K562 (cell line): ENCODE results near the gene CCL3. TPM values are rescaled to one million over a fixed set of nuclear protein-coding genes. Genes with fewer than 3 reads are reported as not detected.
"Not testable (repeated sequence)": the region's sequence is repeated elsewhere in the genome, so short reads cannot be mapped to it uniquely, and the experiment has no call there.

ENCODE experiments used
- ATAC-seq: fragments of 200-7000 bp; cut with Tn5 transposase; 3 replicates; pipeline ENCODE4 v1.9.1; 2020; ENCODE audit warnings: moderate library complexity
- BruUV-seq: library from RNA; stranded (reverse); fragments of 400-500 nt; replicated peaks from 2 replicates; lab custom pipeline; 2021; lab: Mats Ljungman, UMichigan
- CTCF ChIA-PET: fragments of 300-600 bp; formaldehyde crosslinking; extraction: SDS; loops from one replicate; lab custom pipeline; 2021; ENCODE audit warnings: low intra/inter-chr PET ratio; lab: Yijun Ruan, JAX
- POLR2A ChIA-PET: fragments of 300-600, 350-650 bp; sonication (Branson Sonifier 250); formaldehyde crosslinking; extraction: SDS; loops from one replicate; lab custom pipeline; 2021; ENCODE audit warnings: antibody characterized with exemption, inconsistent platforms; lab: Yijun Ruan, JAX
- DNase-seq, 4 experiments: peaks; one replicate each; pipeline versions ENCODE4 v3.0.0 to v3.0.0-alpha.2; 2011 to 2018; ENCODE audit warnings: low spot score in 3 of 4, mixed read lengths in 3 of 4; ENCODE audit errors: extremely low read depth in 1 of 4
- FAIRE-seq: peaks from 2 replicates; lab custom pipeline; 2011; peaks lifted over from hg19 to GRCh38; lab: Jason Lieb, UNC
- H2AFZ ChIP-seq: 2 replicates; pipeline ENCODE4 v1.6.0; 2011; ENCODE audit warnings: low read depth, low read length, control low read depth, inconsistent platforms
- H3K27ac ChIP-seq: fragments of 200-600 bp; 3 replicates; pipeline ENCODE4 v1.8.0; 2011; ENCODE audit warnings: low read depth, mild to moderate bottlenecking, control low read depth, inconsistent platforms, low read length, moderate library complexity, mixed read lengths; ENCODE audit errors: extremely low read depth
- H3K27me3 ChIP-seq, 2 experiments: fragments of 300-600 bp in 1 of 2; 2 replicates in 1 of 2; 3 replicates in 1 of 2; pipeline versions ENCODE4 v1.6.0 to v1.8.0; 2011; ENCODE audit warnings: inconsistent platforms in 2 of 2, low read length in 2 of 2, mild to moderate bottlenecking in 1 of 2, mixed read lengths in 1 of 2, moderate library complexity in 1 of 2; ENCODE audit not compliant: control insufficient read depth in 2 of 2, insufficient read depth in 2 of 2
- H3K36me3 ChIP-seq: fragments of 300-600 bp; 3 replicates; pipeline ENCODE4 v1.8.0; 2011; ENCODE audit warnings: mild to moderate bottlenecking, low read length, inconsistent platforms; ENCODE audit not compliant: control insufficient read depth, insufficient read depth
- H3K4me1 ChIP-seq, 2 experiments: fragments of 200-600 bp in 1 of 2; replicated peaks in 1 of 2; 2 replicates in 1 of 2; 3 replicates in 1 of 2; pipeline versions ENCODE4 v1.5.1 to v1.8.0; 2011; ENCODE audit warnings: inconsistent platforms in 2 of 2, low read length in 2 of 2, mild to moderate bottlenecking in 1 of 2, mixed read lengths in 1 of 2, moderate library complexity in 1 of 2; ENCODE audit not compliant: control insufficient read depth in 2 of 2, insufficient read depth in 2 of 2
- H3K4me2 ChIP-seq: 2 replicates; pipeline ENCODE4 v1.6.1; 2011; ENCODE audit warnings: low read length, control low read depth, inconsistent platforms, mixed read lengths; ENCODE audit not compliant: insufficient read depth
- H3K4me3 ChIP-seq: fragments of 200-600 bp; sonication (generic), shearing (Covaris generic); 2 replicates; pipeline ENCODE4 v1.5.1; 2016; ENCODE audit warnings: control low read depth, inconsistent platforms
- H3K79me2 ChIP-seq: fragments of 200-600 bp; 3 replicates; pipeline ENCODE4 v1.8.0; 2011; ENCODE audit warnings: low read length, inconsistent platforms; ENCODE audit not compliant: control insufficient read depth, insufficient read depth
- H3K9ac ChIP-seq, 2 experiments: 2 replicates each; pipeline versions ENCODE4 v1.6.0 to v1.6.1; 2011; ENCODE audit warnings: low read depth in 2 of 2, low read length in 2 of 2, control low read depth in 1 of 2, inconsistent platforms in 1 of 2, mild to moderate bottlenecking in 1 of 2, mixed read lengths in 1 of 2; ENCODE audit not compliant: insufficient read depth in 1 of 2
- H3K9me1 ChIP-seq: one replicate; pipeline ENCODE4 v1.6.0; 2011; ENCODE audit warnings: inconsistent platforms, mild to moderate bottlenecking, low read length, moderate library complexity; ENCODE audit not compliant: control insufficient read depth, insufficient read depth
- H3K9me3 ChIP-seq: replicated peaks from 2 replicates; pipeline ENCODE4 v1.5.1; 2011; ENCODE audit warnings: low read depth, low read length, inconsistent platforms; ENCODE audit not compliant: control insufficient read depth, insufficient read depth
- H4K20me1 ChIP-seq: replicated peaks from 2 replicates; pipeline ENCODE4 v1.6.1; 2011; ENCODE audit warnings: low read length, inconsistent platforms, mixed read lengths; ENCODE audit not compliant: control insufficient read depth, insufficient read depth
- WGBS: fragments of 100-300 bp; shearing (Covaris generic); methylation state at CpG from one replicate; pipeline ENCODE4 v1.1.6; 2016; ENCODE audit warnings: low coverage, mixed read lengths; ENCODE audit not compliant: insufficient coverage; ENCODE audit errors: missing lambda C conversion rate; 5-methylcytosine and 5-hydroxymethylcytosine counted together
- in situ Hi-C: fragments of 300-500 bp; cut with MboI; formaldehyde crosslinking; loops from 4 replicates; pipeline ENCODE4 v1.15.0; 2018; ENCODE audit warnings: inconsistent platforms, mixed read lengths
- intact Hi-C: fragments of 100-400 bp; cut with micrococcal nuclease; formaldehyde crosslinking; loops from 2 replicates; pipeline ENCODE4 v1.14.2; 2022
- polyA plus RNA-seq, 8 experiments: library from polyadenylated mRNA; depleted of rRNA in 4 of 8; stranded (reverse) in 5 of 8; unstranded in 3 of 8; fragments of >200 nt; fragmentation: Nextera tagmentation in 2 of 8; fragmentation: Illumina TruSeq in 1 of 8; extraction: Ambion mirVana in 2 of 8; extraction: Trizol in 1 of 8; gene quantifications; 2 replicates each; pipeline versions ENCODE4 v1.2.1 to v1.2.3, GENCODE V29; 2011 to 2014; ENCODE audit warnings: inconsistent platforms in 1 of 8, missing spikeins in 1 of 8
- total RNA-seq, 7 experiments: library from RNA; depleted of rRNA in 6 of 7; stranded (reverse); fragments of >200 nt in 6 of 7; fragmentation: Illumina TruSeq in 2 of 7; extraction: Trizol in 2 of 7; gene quantifications; 2 replicates each; pipeline versions ENCODE4 v1.2.1 to v1.2.3, GENCODE V29; 2011 to 2021; ENCODE audit warnings: low replicate concordance in 1 of 7

The CCL3 gene
- total and polyA plus RNA-seq, 9 of the 15 experiments (the other 6 are each of a cell fraction or from before 2014, with no cell fraction given), result 0.58 TPM; not detected in 8

GRCh38 chr17:36115649-36115977 lies 25.7 kb upstream of the CCL3 start:
- H3K27me3 ChIP-seq, POLR2A ChIA-PET, DNase-seq, H3K27ac ChIP-seq, CTCF ChIA-PET, in situ Hi-C loops, H3K9ac ChIP-seq, H3K4me2 ChIP-seq, H2AFZ ChIP-seq, H4K20me1 ChIP-seq, H3K9me3 ChIP-seq, H3K79me2 ChIP-seq, H3K36me3 ChIP-seq, H3K4me3 ChIP-seq, intact Hi-C loops, ATAC-seq, BruUV-seq, H3K9me1 ChIP-seq, H3K4me1 ChIP-seq, FAIRE-seq: not testable (repeated sequence)

GRCh38 chr17:36114971-36115648 lies 25.2 kb upstream of the CCL3 start:
- H3K9me3 ChIP-seq, POLR2A ChIA-PET, DNase-seq, H3K9ac ChIP-seq, H4K20me1 ChIP-seq, H3K36me3 ChIP-seq, H3K4me2 ChIP-seq, H3K4me3 ChIP-seq, in situ Hi-C loops, H3K4me1 ChIP-seq, intact Hi-C loops, BruUV-seq, ATAC-seq, H2AFZ ChIP-seq, H3K27me3 ChIP-seq, H3K9me1 ChIP-seq, CTCF ChIA-PET, H3K79me2 ChIP-seq, FAIRE-seq, H3K27ac ChIP-seq: not testable (repeated sequence)
- 0% methylated on average over 5 of the region's 5 CpGs for WGBS

- in situ Hi-C loops, result not testable (repeated sequence)
- POLR2A ChIA-PET, result interaction anchor here (0.6 kb wide), 1 partner anchor 54 kb away, joined by 3 read pairs; no protein-coding TSS in a partner anchor
Measured at GRCh38 chr17:36113131-36113530, 23.2 kb upstream of the CCL3 start.

More at GRCh38 chr17:36113131-36113530, 23.2 kb upstream of the CCL3 start:
- CTCF ChIA-PET, ATAC-seq, H3K27ac ChIP-seq, H3K4me3 ChIP-seq, H3K36me3 ChIP-seq, H2AFZ ChIP-seq, H3K9me1 ChIP-seq, H3K4me2 ChIP-seq, H3K79me2 ChIP-seq, intact Hi-C loops, H3K27me3 ChIP-seq, DNase-seq, H4K20me1 ChIP-seq, FAIRE-seq, H3K9ac ChIP-seq, H3K9me3 ChIP-seq, BruUV-seq, H3K4me1 ChIP-seq: not testable (repeated sequence)
- 0% methylated on average over 1 of the region's 1 CpG for WGBS
